OCI-LY3 (cell line): Measurements from ENCODE around the gene CAMTA1.

ENCODE experiments used
- H2AFZ ChIP-seq: fragments of 200-600, 300-600 bp; shearing (Covaris generic); 2 replicates; pipeline ENCODE4 v1.6.0; 2014; ENCODE audit warnings: antibody characterized with exemption, low read depth, low read length
- H3K27ac ChIP-seq: fragments of 200-600, 300-600 bp; sonication (generic); 2 replicates; pipeline ENCODE4 v1.5.1; 2014; ENCODE audit warnings: mild to moderate bottlenecking, low read length, moderate library complexity, mixed read lengths
- H3K27me3 ChIP-seq: fragments of 200-600, 300-600 bp; sonication (generic); 2 replicates; pipeline ENCODE4 v1.6.1; 2014; ENCODE audit warnings: low read depth, low read length, mixed read lengths
- H3K36me3 ChIP-seq: fragments of 200-600, 300-600 bp; sonication (generic); replicated peaks from 2 replicates; pipeline ENCODE3; 2014; ENCODE audit warnings: low read depth, low read length, mixed read lengths
- H3K4me1 ChIP-seq: fragments of 300-600, 200-600 bp; sonication (generic); 2 replicates; pipeline ENCODE4 v1.6.1; 2014; ENCODE audit warnings: low read length, mixed read lengths
- H3K4me2 ChIP-seq: fragments of 200-600, 300-600 bp; sonication (generic); 2 replicates; pipeline ENCODE4 v1.6.1; 2014; ENCODE audit warnings: low read length, mixed read lengths
- H3K4me3 ChIP-seq: fragments of 300-600, 200-600 bp; sonication (generic); 2 replicates; pipeline ENCODE4 v1.5.1; 2014; ENCODE audit warnings: antibody characterized with exemption, mild to moderate bottlenecking, low read length, moderate library complexity
- H3K79me2 ChIP-seq: fragments of 300-600, 200-600 bp; shearing (Covaris generic); 2 replicates; pipeline ENCODE4 v1.6.1; 2014; ENCODE audit warnings: mild to moderate bottlenecking, low read length, mixed read lengths
- H3K9ac ChIP-seq: fragments of 300-600, 200-600 bp; shearing (Covaris generic); 2 replicates; pipeline ENCODE4 v1.6.0; 2014; ENCODE audit warnings: mild to moderate bottlenecking, low read length, moderate library complexity
- H3K9me3 ChIP-seq: fragments of 200-600, 300-600 bp; shearing (Covaris generic); 2 replicates; pipeline ENCODE4 v1.6.1; 2014; ENCODE audit warnings: low read length, mixed read lengths; ENCODE audit not compliant: insufficient read depth
- H4K20me1 ChIP-seq: fragments of 200-600, 300-600 bp; sonication (generic); 2 replicates; pipeline ENCODE4 v1.6.1; 2016; ENCODE audit warnings: low read length, mixed read lengths; ENCODE audit not compliant: insufficient read depth
- CTCF ChIP-seq: fragments of 200-600, 300-600 bp; sonication (generic); IDR thresholded peaks from 2 replicates; pipeline ENCODE4 v1.5.1; 2014; ENCODE audit warnings: antibody characterized with exemption, low read length, low read depth
- EZH2phosphoT487 ChIP-seq: fragments of 200-600 bp; shearing (Covaris generic); IDR thresholded peaks from 2 replicates; pipeline ENCODE4 v1.6.1; 2018; ENCODE audit warnings: antibody characterized with exemption, mixed run types, low read depth

Gene CAMTA1

DNA sequence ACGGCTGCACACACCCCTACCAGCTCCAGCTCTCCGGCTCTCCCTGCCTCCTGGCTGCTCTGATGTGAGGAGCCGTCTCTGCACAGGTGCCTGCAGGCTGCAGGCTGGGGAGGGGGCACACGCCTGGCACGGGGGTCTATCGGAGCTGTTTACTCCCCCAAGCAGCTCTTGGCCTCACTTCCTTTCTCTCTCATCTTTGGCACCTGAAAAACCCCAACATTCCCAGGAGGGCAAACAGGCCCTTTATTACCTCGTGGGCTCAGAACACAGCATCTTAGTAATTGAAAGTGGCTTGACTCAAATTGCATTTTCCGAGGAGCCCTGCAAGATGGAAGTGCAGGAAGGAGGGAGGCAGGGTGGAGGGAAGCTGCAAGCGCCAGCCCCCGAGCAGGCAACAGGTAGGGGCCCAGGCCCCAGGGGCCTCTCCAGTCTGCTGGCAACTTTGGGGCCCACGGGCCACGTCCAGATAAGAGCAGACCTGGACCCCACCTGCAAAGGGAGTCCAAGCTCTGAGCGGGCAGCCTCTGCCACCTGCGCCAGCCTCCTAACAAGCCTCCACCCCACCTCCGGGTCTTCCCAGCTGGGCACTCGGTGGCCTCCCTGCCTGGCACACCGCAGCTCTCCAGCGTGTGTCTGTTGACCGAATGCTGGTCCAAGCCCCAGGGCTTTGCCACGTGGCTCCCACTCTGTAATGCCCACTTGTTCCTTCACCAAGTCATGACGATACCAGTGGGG lies 722.2 kb downstream of the CAMTA1 start:
- TF ChIP-seq EZH2phosphoT487 (no peak), CTCF (no peak)
- Histone ChIP-seq H3K27me3 (no peaks in the 10 kb centered on the region), H4K20me1 (no peaks in the 10 kb centered on the region), H3K4me3 (no peak overlapping the region), H3K27ac (no peak overlapping the region), H3K4me2 (no peak overlapping the region), H3K9ac (no peak overlapping the region), H3K4me1 (peaks cover 3% of the 10 kb centered on the region; the same call in 1 of the 2 replicates), H3K36me3 (no peaks in the 10 kb centered on the region), H3K9me3 (no peaks in the 10 kb centered on the region), H2AFZ (no peak overlapping the region), H3K79me2 (no peaks in the 10 kb centered on the region)

- H3K27me3 ChIP-seq, result no peaks in the 10 kb centered on the region
- H3K9ac ChIP-seq, result no peak overlapping the region
- no peaks in the 10 kb centered on the region for H3K36me3 ChIP-seq
- TF ChIP-seq EZH2phosphoT487 (no peak), CTCF (no peak)
- no peak overlapping the region for H3K4me2 ChIP-seq
- peaks cover 3% of the 10 kb centered on the region; the same call in 1 of the 2 replicates for H3K4me1 ChIP-seq
- H3K27ac ChIP-seq, result no peak overlapping the region
- H2AFZ ChIP-seq, result no peak overlapping the region
- H3K9me3 ChIP-seq, result no peaks in the 10 kb centered on the region
- no peak overlapping the region for H3K4me3 ChIP-seq
- no peaks in the 10 kb centered on the region for H4K20me1 ChIP-seq
- H3K79me2 ChIP-seq, result no peaks in the 10 kb centered on the region
Measured at GRCh38 chr1:7508052-7508933, 723.0 kb downstream of the CAMTA1 start.

- H3K4me2 ChIP-seq, result no peak overlapping the region
- no peaks in the 10 kb centered on the region for H3K36me3 ChIP-seq
- H4K20me1 ChIP-seq, result no peaks in the 10 kb centered on the region
- no peak overlapping the region for H3K9ac ChIP-seq
- TF ChIP-seq CTCF, result no peak
- TF ChIP-seq EZH2phosphoT487, result no peak
- no peaks in the 10 kb centered on the region for H3K27me3 ChIP-seq
- no peaks in the 10 kb centered on the region for H3K9me3 ChIP-seq
- H3K4me1 ChIP-seq, result no peaks in the 10 kb centered on the region
- no peak overlapping the region for H3K27ac ChIP-seq
- no peaks in the 10 kb centered on the region for H3K79me2 ChIP-seq
- no peak overlapping the region for H2AFZ ChIP-seq
- no peak overlapping the region for H3K4me3 ChIP-seq
Measured at GRCh38 chr1:7508934-7509519, 723.8 kb downstream of the CAMTA1 start.

GRCh38 chr1:7509598-7509997 lies 724.3 kb downstream of the CAMTA1 start:
- TF ChIP-seq EZH2phosphoT487 (no peak), CTCF (no peak)

More at GRCh38 chr1:7509598-7509997, 724.3 kb downstream of the CAMTA1 start:
- H4K20me1 ChIP-seq, result no peaks in the 10 kb centered on the region
- H3K27ac ChIP-seq, result no peak overlapping the region
- no peaks in the 10 kb centered on the region for H3K9me3 ChIP-seq
- H3K36me3 ChIP-seq, result no peaks in the 10 kb centered on the region
- no peaks in the 10 kb centered on the region for H3K27me3 ChIP-seq
- H3K4me2 ChIP-seq, result no peak overlapping the region
- H3K4me3 ChIP-seq, result no peak overlapping the region
- no peaks in the 10 kb centered on the region for H3K79me2 ChIP-seq
- H3K4me1 ChIP-seq, result no peaks in the 10 kb centered on the region
- H2AFZ ChIP-seq, result no peak overlapping the region
- H3K9ac ChIP-seq, result no peak overlapping the region
